Smooth muscle cell (in vitro differentiated cells): ENCODE results near the gene MUC4. TPM values are rescaled to one million over a fixed set of nuclear protein-coding genes. Genes with fewer than 3 reads are reported as not detected.

Experiments used
- DNase-seq: peaks from one replicate; lab custom pipeline; 2025; ENCODE audit not compliant: unreplicated experiment; lab: John Stamatoyannopoulos, UW
- H2AFZ ChIP-seq: fragments of 200-600 bp; sonication (generic); 2 replicates; pipeline ENCODE4 v1.6.0; 2016; ENCODE audit warnings: antibody characterized with exemption, low read depth, mild to moderate bottlenecking
- H3F3A ChIP-seq: fragments of 200-600 bp; sonication (generic); 2 replicates; pipeline ENCODE4 v1.6.0; 2017; ENCODE audit warnings: antibody characterized with exemption, low read depth
- H3K27ac ChIP-seq: fragments of 200-600 bp; sonication (generic); 2 replicates; pipeline ENCODE4 v1.5.1; 2016; ENCODE audit warnings: low read depth, mild to moderate bottlenecking
- H3K27me3 ChIP-seq: fragments of 200-600 bp; sonication (generic); 2 replicates; pipeline ENCODE4 v1.6.1; 2016; ENCODE audit warnings: low read depth, mild to moderate bottlenecking
- H3K36me3 ChIP-seq: fragments of 200-600 bp; sonication (generic); 2 replicates; pipeline ENCODE4 v1.5.1; 2016; ENCODE audit warnings: low read depth
- H3K4me1 ChIP-seq: fragments of 200-600 bp; sonication (generic); 2 replicates; pipeline ENCODE4 v1.5.1; 2016; ENCODE audit warnings: low read depth
- H3K4me2 ChIP-seq: fragments of 200-600 bp; sonication (generic); 2 replicates; pipeline ENCODE4 v1.6.0; 2016; ENCODE audit warnings: mild to moderate bottlenecking
- H3K4me3 ChIP-seq: fragments of 200-600 bp; sonication (generic); 2 replicates; pipeline ENCODE4 v1.5.1; 2016; ENCODE audit warnings: mild to moderate bottlenecking
- H3K79me2 ChIP-seq: fragments of 200-600 bp; sonication (generic); 2 replicates; pipeline ENCODE4 v1.6.0; 2016; ENCODE audit warnings: low read depth, mild to moderate bottlenecking
- H3K9ac ChIP-seq: fragments of 200-600 bp; sonication (generic); 2 replicates; pipeline ENCODE4 v1.6.0; 2016; ENCODE audit warnings: low read depth
- H3K9me3 ChIP-seq: fragments of 200-600 bp; sonication (generic); replicated peaks from 2 replicates; pipeline ENCODE4 v1.5.1; 2016; ENCODE audit warnings: low read depth
- H4K20me1 ChIP-seq: fragments of 200-600 bp; sonication (generic); 2 replicates; pipeline ENCODE4 v1.6.0; 2016; ENCODE audit warnings: low read depth
- WGBS: methylation state at CpG from one replicate; pipeline ENCODE4 v1.1.7; 2016; ENCODE audit warnings: low lambda C conversion rate; 5-methylcytosine and 5-hydroxymethylcytosine counted together
- polyA plus RNA-seq: library from polyadenylated mRNA; unstranded; fragments of >200 nt; fragmentation: Nextera tagmentation; extraction: Ambion mirVana; gene quantifications from 2 replicates; pipeline ENCODE4 v1.2.1, GENCODE V29; 2016
- total RNA-seq: library from RNA; depleted of rRNA; stranded (reverse); fragments of >200 nt; gene quantifications from 2 replicates; pipeline ENCODE4 v1.2.3, GENCODE V29; 2014
- TF ChIP-seq, protein P1 (sequence below): fragments of 200-600 bp; sonication (generic); IDR thresholded peaks from 2 replicates; pipeline ENCODE4 v1.5.1; 2017; ENCODE audit warnings: borderline replicate concordance, mild to moderate bottlenecking, antibody characterized with exemption; ENCODE audit not compliant: insufficient read depth, poor library complexity, severe bottlenecking

The MUC4 gene
- total and polyA plus RNA-seq, 2 experiments from 2014 or later, result not detected

DNA sequence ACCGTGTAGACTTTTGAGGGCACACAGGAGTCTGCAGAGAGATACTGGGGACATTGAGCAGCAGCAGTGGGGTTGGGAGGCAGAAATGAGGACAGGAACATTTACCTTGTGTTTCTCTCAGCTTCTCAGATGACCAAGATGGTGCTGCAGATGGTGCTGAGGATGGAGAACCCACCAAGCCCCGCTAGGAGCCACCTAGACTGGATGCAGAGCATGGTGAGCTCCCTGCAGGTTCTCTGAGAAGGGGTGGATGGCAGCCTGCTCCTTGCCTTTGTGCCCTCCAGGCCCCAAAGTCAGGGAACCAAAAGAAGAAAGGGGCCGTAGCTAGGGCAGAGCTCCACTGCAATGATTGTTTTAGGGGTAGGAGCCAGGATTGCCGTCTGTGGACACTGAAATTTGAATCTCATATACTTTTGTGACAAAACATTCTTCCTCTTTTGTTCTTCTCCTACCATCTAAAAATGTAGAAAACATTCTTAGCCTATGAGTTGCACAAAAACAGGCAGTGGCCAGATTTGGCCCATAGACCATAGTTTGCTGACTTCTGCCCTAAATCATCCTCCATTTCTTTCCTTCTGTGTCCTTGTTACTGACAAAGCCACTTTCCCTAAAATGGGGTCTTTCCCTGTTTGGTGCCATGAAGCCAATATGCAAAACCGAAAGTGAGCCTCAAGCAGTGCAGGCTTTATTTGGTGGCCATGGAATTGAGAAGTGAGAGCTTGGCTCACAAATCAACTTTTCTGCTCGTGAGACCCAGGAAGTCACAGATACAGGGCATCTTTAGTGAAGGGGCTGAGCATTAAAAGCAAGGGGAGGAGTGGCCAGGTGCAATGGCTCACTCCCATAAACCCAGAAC is 102.9 kb downstream of the MUC4 start:
- no peaks in the 10 kb centered on the region for H3K4me1 ChIP-seq
- H3K79me2 ChIP-seq, result no peaks in the 10 kb centered on the region
- WGBS, result 96% methylated on average over 6 of the region's 6 CpGs
- no peaks in the 10 kb centered on the region for H3K36me3 ChIP-seq
- H4K20me1 ChIP-seq, result no peaks in the 10 kb centered on the region
- H3K4me2 ChIP-seq, result no peak overlapping the region
- H3K9me3 ChIP-seq, result no peaks in the 10 kb centered on the region
- no peak for DNase-seq
- H3K4me3 ChIP-seq, result no peak overlapping the region
- no peaks in the 10 kb centered on the region for H3F3A ChIP-seq
- H3K9ac ChIP-seq, result no peak overlapping the region
- no peak overlapping the region for H2AFZ ChIP-seq
- no peak overlapping the region for H3K27ac ChIP-seq
- TF ChIP-seq, protein P1, sequence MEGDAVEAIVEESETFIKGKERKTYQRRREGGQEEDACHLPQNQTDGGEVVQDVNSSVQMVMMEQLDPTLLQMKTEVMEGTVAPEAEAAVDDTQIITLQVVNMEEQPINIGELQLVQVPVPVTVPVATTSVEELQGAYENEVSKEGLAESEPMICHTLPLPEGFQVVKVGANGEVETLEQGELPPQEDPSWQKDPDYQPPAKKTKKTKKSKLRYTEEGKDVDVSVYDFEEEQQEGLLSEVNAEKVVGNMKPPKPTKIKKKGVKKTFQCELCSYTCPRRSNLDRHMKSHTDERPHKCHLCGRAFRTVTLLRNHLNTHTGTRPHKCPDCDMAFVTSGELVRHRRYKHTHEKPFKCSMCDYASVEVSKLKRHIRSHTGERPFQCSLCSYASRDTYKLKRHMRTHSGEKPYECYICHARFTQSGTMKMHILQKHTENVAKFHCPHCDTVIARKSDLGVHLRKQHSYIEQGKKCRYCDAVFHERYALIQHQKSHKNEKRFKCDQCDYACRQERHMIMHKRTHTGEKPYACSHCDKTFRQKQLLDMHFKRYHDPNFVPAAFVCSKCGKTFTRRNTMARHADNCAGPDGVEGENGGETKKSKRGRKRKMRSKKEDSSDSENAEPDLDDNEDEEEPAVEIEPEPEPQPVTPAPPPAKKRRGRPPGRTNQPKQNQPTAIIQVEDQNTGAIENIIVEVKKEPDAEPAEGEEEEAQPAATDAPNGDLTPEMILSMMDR, result no peak
- H3K27me3 ChIP-seq, result no peaks in the 10 kb centered on the region

DNA sequence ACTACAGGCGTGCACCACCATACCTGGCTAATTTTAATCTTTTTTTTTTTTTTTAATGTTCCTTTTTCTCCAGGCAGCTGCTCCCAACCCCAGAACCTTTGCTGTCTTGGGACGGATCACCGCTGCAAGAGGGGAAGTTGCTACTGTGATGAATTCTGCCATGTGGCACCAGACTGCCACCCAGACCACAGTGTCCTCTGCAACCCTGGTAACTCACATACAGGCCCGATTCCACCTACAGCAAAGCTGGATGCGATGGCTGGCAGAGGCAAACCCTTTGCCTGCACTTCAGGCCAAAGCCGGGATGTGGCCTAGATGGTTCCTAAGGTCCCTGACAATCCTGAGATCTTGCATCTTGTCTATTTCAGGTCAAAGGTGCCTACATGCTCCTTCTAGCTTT is 103.7 kb downstream of the MUC4 start:
- H3K27ac ChIP-seq, result no peak overlapping the region
- TF ChIP-seq, protein P1, result no peak
- no peaks in the 10 kb centered on the region for H4K20me1 ChIP-seq
- no peak overlapping the region for H3K9ac ChIP-seq
- no peak overlapping the region for H3K4me3 ChIP-seq
- H3K4me1 ChIP-seq, result no peaks in the 10 kb centered on the region
- H3K27me3 ChIP-seq, result no peaks in the 10 kb centered on the region
- H3F3A ChIP-seq, result no peaks in the 10 kb centered on the region
- H3K9me3 ChIP-seq, result no peaks in the 10 kb centered on the region
- 80% methylated on average over 6 of the region's 6 CpGs for WGBS
- H3K4me2 ChIP-seq, result no peak overlapping the region
- H3K79me2 ChIP-seq, result no peaks in the 10 kb centered on the region
- no peak for DNase-seq
- H3K36me3 ChIP-seq, result no peaks in the 10 kb centered on the region
- no peak overlapping the region for H2AFZ ChIP-seq

DNA sequence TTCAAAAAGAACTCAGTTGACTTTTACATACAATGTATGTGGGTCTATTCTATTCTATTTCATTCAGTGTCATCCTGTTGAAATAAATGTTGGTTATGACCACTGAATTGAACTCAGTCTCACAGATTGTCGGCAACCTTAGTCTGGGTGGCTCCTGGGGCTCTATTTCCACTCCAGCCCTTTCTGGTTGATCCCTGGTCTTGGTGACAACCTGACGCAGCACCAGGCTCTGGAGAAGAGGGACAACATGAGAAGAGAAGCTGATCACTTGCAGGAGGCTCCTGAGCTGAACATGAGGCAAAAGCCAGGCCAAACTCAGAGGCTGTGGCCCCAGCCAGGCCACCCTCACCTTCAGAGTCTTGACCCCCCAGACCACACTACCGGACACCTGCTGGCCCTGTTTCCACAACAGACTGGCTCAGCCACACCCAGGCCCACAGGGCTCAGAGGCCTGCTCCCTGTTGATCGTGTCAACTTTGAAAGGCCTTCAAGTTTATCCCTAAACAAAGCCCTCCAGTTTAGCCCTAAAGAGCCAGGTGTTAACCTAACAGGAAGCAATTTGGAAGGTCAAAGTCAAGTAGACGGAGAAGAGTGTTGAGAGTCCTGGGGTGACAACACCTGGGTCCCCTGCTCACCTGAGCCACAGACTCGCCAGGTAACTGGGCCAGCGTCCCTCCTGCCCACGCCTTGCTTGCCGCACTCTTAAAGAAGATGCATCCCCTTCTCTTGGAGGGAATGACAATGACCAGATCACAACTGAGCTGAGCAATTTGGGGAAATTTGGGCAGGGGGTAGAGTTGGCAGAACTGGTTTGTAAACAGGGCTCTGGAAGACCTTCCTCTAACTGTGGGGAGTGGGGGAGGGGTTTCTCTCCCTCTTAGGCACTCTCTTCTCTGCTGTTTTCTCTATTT is 106.4 kb downstream of the MUC4 start:
- Histone ChIP-seq H4K20me1 (no peaks in the 10 kb centered on the region), H3K79me2 (no peaks in the 10 kb centered on the region), H3K9ac (no peak overlapping the region), H2AFZ (no peak overlapping the region), H3K36me3 (no peaks in the 10 kb centered on the region), H3K4me2 (no peak overlapping the region), H3K4me1 (no peaks in the 10 kb centered on the region), H3K9me3 (no peaks in the 10 kb centered on the region), H3K4me3 (no peak overlapping the region), H3K27me3 (no peaks in the 10 kb centered on the region), H3K27ac (no peak overlapping the region), H3F3A (no peaks in the 10 kb centered on the region)
- DNase-seq, result no peak
- TF ChIP-seq, protein P1, result no peak
- 77% methylated on average over 9 of the region's 9 CpGs for WGBS
